T-cell (primary cell): ENCODE results near the gene UBQLN4. TPM values are rescaled to one million over a fixed set of nuclear protein-coding genes. Genes with fewer than 3 reads are reported as not detected.
A peak's percentile ranks its signal among the peaks of the same experiment; 100 is the strongest.

Experiments
- ATAC-seq, 4 experiments: fragments of 200-7000 bp in 3 of 4; fragments of 150-1000 bp in 1 of 4; cut with Tn5 transposase; replicated peaks in 1 of 4; 1 replicate in 3 of 4; 2 replicates in 1 of 4; pipeline ENCODE4 v1.10.0; 2021; ENCODE audit warnings: moderate library complexity in 3 of 4, mild to moderate bottlenecking in 2 of 4, moderate number of reproducible peaks in 1 of 4
- CTCF ChIA-PET, 2 donors: fragments of 300-600 bp; sonication (Branson Sonifier 250); formaldehyde crosslinking; loops; one replicate each; lab custom pipeline; 2022; ENCODE audit warnings: antibody characterized with exemption in 2 of 2; lab: Charles Lee
- POLR2A ChIA-PET, 2 donors: fragments of 300-600 bp; sonication (Branson Sonifier 250); formaldehyde crosslinking; loops; one replicate each; lab custom pipeline; 2022; ENCODE audit warnings: antibody characterized with exemption in 2 of 2; lab: Charles Lee
- DNase-seq, 35 experiments: peaks; one replicate each; pipeline versions ENCODE4 v3.0.0 to v3.0.0-alpha.2; 2013 to 2023
- H3K27ac ChIP-seq: one replicate; pipeline ENCODE4 v1.5.1; 2013; ENCODE audit warnings: low read length
- H3K27me3 ChIP-seq, 2 experiments: replicated peaks in 1 of 2; 1 replicate in 1 of 2; 2 replicates in 1 of 2; pipeline versions ENCODE4 v1.6.1 to v1.7.0; 2013; ENCODE audit warnings: low read length in 1 of 2, mixed read lengths in 1 of 2; ENCODE audit not compliant: control insufficient read depth in 2 of 2, insufficient read depth in 2 of 2; ENCODE audit errors: extremely low read depth in 1 of 2
- H3K36me3 ChIP-seq, 2 donors: 1 replicate in 1 of 2; 2 replicates in 1 of 2; pipeline versions ENCODE4 v1.6.1 to v1.7.0; 2013; ENCODE audit warnings: low read length in 1 of 2; ENCODE audit not compliant: control insufficient read depth in 2 of 2, insufficient read depth in 1 of 2; ENCODE audit errors: extremely low read depth in 1 of 2
- H3K4me1 ChIP-seq, 2 experiments: 1 replicate in 1 of 2; 2 replicates in 1 of 2; pipeline versions ENCODE4 v1.6.1 to v1.7.0; 2013; ENCODE audit warnings: low read length in 2 of 2, mixed read lengths in 1 of 2; ENCODE audit not compliant: insufficient read depth in 2 of 2, control insufficient read depth in 1 of 2; ENCODE audit errors: extremely low read depth in 1 of 2
- H3K4me3 ChIP-seq, 2 donors: 1 replicate in 1 of 2; 2 replicates in 1 of 2; pipeline versions ENCODE4 v1.5.1 to v1.7.0; 2013; ENCODE audit warnings: mild to moderate bottlenecking in 2 of 2, low read length in 1 of 2, moderate library complexity in 1 of 2; ENCODE audit not compliant: control insufficient read depth in 1 of 2; ENCODE audit errors: extremely low read depth in 1 of 2
- H3K9me3 ChIP-seq: 2 replicates; pipeline ENCODE4 v1.7.0; 2013
- H3K27ac Mint-ChIP-seq, 2 donors: one replicate each; pipeline ENCODE4 v1.8.0; 2020 to 2021; ENCODE audit warnings: mild to moderate bottlenecking in 2 of 2, mixed read lengths in 2 of 2
- H3K27me3 Mint-ChIP-seq, 2 donors: one replicate each; pipeline ENCODE4 v1.8.0; 2021 to 2022; ENCODE audit warnings: mixed read lengths in 2 of 2
- H3K36me3 Mint-ChIP-seq: one replicate; pipeline ENCODE4 v1.8.0; 2021; ENCODE audit warnings: mixed read lengths
- H3K4me1 Mint-ChIP-seq, 3 donors: one replicate each; pipeline ENCODE4 v1.8.0; 2020 to 2022; ENCODE audit warnings: mixed read lengths in 3 of 3, mild to moderate bottlenecking in 1 of 3
- H3K4me3 Mint-ChIP-seq, 3 donors: one replicate each; pipeline ENCODE4 v1.8.0; 2020 to 2022; ENCODE audit warnings: mild to moderate bottlenecking in 3 of 3, mixed read lengths in 3 of 3, moderate library complexity in 3 of 3
- H3K9me3 Mint-ChIP-seq, 3 donors: one replicate each; pipeline ENCODE4 v1.8.0; 2020 to 2022; ENCODE audit warnings: mixed read lengths in 3 of 3
- WGBS: methylation state at CpG from one replicate; pipeline ENCODE4 v1.1.5; 2013; ENCODE audit warnings: missing lambda C conversion rate; ENCODE audit not compliant: insufficient coverage; 5-methylcytosine and 5-hydroxymethylcytosine counted together
- total RNA-seq, 35 experiments: library from RNA in 6 of 35; stranded (reverse) in 6 of 35; fragments of 120-200 nt in 1 of 35; gene quantifications; one replicate each; pipeline versions ENCODE4 v1.2.1 to v1.2.4 and lab custom pipeline; 2013 to 2026

UBQLN4 gene
- total RNA-seq, 5 donors from 2014 or later (not counting 1 experiment from before 2014, with no cell fraction given): 21.9 to 39.6 (median 37.9) TPM

DNA sequence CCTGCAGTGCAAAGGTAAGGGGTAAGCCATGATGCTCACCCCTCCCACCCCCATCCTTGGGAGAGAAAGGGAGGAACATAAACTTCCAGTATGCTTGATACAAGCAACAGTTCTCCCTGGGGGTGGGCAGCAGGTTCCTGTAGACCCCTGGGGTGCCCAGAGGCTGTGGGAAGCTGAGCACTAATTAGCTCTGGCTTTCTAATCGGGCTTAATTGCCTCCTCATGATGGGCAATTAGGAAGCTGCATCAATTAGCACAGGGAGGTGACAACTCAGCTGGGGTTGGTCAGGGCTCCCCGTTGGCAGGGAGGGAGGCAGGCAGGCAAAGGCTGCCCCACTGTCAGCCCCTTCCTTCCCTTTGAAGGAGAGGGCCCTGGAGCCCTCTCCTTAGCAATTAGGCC lies 45.2 kb upstream of the UBQLN4 start:
- H3K27ac Mint-ChIP-seq: peak overlapping the region; percentile 29 to 68
- no peak for ATAC-seq
- ChIA-PET POLR2A (interaction anchor here (0.6 to 1.5 kb wide), 4 partner anchors 28 to 167 kb away, joined by 3 to 5 read pairs (median 3); no protein-coding TSS in a partner anchor), CTCF (interaction anchor here (0.8 to 1.7 kb wide), 5 partner anchors 19 to 32 kb away, joined by 3 to 7 read pairs (median 5); no protein-coding TSS in a partner anchor)
- H3K4me3 Mint-ChIP-seq: no peak overlapping the region
- Histone ChIP-seq H3K4me1 (peaks cover 14 to 38% of the 10 kb centered on the region in 2 experiments), H3K27me3 (no peaks in the 10 kb centered on the region), H3K4me3 (no peak overlapping the region), H3K9me3 (no peaks in the 10 kb centered on the region), H3K27ac (peak overlapping the region; percentile 21), H3K36me3 (no peaks in the 10 kb centered on the region)
- H3K4me1 Mint-ChIP-seq: peaks cover 47 to 60% (median 51%) of the 10 kb centered on the region in 3 donors
- WGBS: 86% methylated on average over 1 of the region's 2 CpGs
- DNase-seq: no peak
- peaks cover 0 to 2% of the 10 kb centered on the region in 2 donors for H3K27me3 Mint-ChIP-seq
- H3K9me3 Mint-ChIP-seq: no peaks in the 10 kb centered on the region
- H3K36me3 Mint-ChIP-seq: no peaks in the 10 kb centered on the region

DNA sequence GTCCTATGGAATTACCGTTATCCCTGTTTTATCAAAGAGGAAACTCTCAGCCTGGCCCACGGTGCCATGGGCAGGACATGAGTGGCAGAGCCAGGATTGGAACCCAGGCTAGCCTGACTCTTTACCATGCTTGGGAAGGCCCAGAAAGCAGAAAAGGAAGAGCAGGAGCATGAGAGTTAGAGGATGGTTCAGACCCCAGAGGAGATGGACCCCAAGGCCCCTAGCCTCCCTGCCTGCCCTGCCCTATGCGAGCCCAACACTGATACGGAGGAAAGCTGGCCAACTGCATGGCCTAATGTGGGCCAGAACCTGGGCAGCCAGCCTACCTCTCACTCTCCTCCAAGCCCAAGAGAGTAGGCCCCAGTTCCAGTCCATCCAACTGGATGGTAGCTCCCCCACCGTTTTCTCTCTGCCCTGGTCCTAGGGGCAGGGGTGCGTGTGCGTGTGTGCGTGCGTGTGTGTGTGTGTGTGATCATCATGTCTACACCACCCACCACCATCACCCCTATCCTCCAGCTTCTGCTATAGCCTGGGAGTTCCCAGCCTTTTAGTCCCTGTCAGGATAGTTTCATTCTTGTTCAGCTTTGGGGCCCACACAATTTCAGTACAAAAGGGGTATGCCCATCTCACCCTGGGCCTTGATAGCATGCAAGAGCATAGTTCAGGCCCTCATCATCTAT lies 44.0 kb upstream of the UBQLN4 start:
- Histone ChIP-seq H3K4me1 (peaks cover 12 to 28% of the 10 kb centered on the region in 2 experiments), H3K4me3 (no peak overlapping the region), H3K9me3 (no peaks in the 10 kb centered on the region), H3K27ac (peak overlapping the region; percentile 95), H3K27me3 (no peaks in the 10 kb centered on the region), H3K36me3 (no peaks in the 10 kb centered on the region)
- ChIA-PET CTCF (interaction anchor here (0.6 to 6.6 kb wide), 11 partner anchors 7 to 120 kb away, joined by 3 to 115 read pairs (median 5); partner anchors contain the start of genes LMNA (in 1 of the 2) and PMF1 (in 1 of the 2)), POLR2A (interaction anchor here (0.9 to 3.0 kb wide), 8 partner anchors 9 to 96 kb away, joined by 4 to 25 read pairs (median 7); partner anchors contain the start of genes LMNA (in 1 of the 2) and SLC25A44 (in 1 of the 2))
- DNase-seq (peak in 1 of 35 experiments; percentile 52), ATAC-seq (peak in 1 of 4 experiments; percentile 0)
- WGBS: 83% methylated on average over 4 of the region's 9 CpGs
- Mint-ChIP-seq H3K27ac (peak overlapping the region; percentile 81 to 93), H3K27me3 (peaks cover 0 to 4% of the 10 kb centered on the region in 2 donors), H3K4me3 (peak overlapping the region in 1 of 3 donors; percentile 48), H3K4me1 (peaks cover 37 to 52% (median 41%) of the 10 kb centered on the region in 3 donors), H3K36me3 (no peaks in the 10 kb centered on the region), H3K9me3 (no peaks in the 10 kb centered on the region)

DNA sequence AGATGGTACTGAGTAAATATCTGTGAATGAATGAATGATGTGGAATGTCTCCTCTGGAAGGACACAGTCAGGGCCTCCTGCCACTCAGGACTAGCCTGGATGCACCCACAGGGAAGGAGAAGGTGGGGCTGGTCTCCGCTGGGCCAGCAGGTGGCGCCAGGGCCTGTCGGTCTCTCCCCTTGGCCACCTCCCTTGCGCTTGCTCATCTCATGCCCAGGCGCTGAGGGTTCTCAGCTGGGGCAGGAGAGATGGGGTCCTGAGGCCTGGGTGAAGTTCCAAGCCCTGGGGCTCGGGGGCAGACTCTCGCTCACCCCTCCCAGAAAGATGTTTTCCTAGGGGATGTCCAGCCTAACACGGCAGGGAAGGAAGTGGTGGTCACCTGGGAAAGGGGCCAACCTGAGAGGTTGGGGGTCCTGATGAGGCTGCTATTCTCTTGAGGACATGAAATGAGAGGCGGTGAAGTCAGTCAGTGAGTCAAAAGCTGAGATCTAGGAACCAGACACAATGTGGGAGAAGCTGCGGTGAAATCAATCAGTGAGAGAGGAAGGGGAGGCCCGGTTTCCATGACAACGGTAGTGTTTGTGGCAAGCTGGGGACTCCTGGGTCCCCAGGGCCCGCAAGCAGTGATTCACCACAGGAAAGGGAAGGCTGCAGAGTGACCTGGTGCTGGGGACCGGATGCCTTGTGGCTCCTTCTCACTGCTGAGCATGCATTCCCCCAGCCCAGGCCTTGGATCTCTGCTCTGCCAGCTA lies 43.2 kb upstream of the UBQLN4 start:
- Histone ChIP-seq H3K9me3 (no peaks in the 10 kb centered on the region), H3K36me3 (no peaks in the 10 kb centered on the region), H3K4me3 (peak overlapping the region; percentile 17 to 35), H3K27me3 (peaks cover 0 to 2% of the 10 kb centered on the region in 2 experiments), H3K4me1 (peaks cover 12 to 28% of the 10 kb centered on the region in 2 experiments), H3K27ac (peak overlapping the region; percentile 95)
- ATAC-seq: peak; percentile 81 to 85 (median 82)
- no peaks in the 10 kb centered on the region for H3K9me3 Mint-ChIP-seq
- H3K36me3 Mint-ChIP-seq: no peaks in the 10 kb centered on the region
- H3K27ac Mint-ChIP-seq: peak overlapping the region; percentile 81 to 93
- ChIA-PET CTCF (interaction anchor here (0.8 to 6.6 kb wide), 13 partner anchors 8 to 128 kb away, joined by 3 to 115 read pairs (median 5); partner anchors contain the start of genes LMNA (in 1 of the 2) and PMF1 (in 1 of the 2)), POLR2A (interaction anchor here (0.6 to 3.0 kb wide), 9 partner anchors 10 to 136 kb away, joined by 4 to 25 read pairs (median 6); partner anchors contain the start of genes LMNA (in 1 of the 2) and SLC25A44 (in 1 of the 2))
- 2% methylated on average over 11 of the region's 14 CpGs for WGBS
- H3K27me3 Mint-ChIP-seq: peaks cover 0 to 4% of the 10 kb centered on the region in 2 donors
- H3K4me1 Mint-ChIP-seq: peaks cover 37 to 52% (median 41%) of the 10 kb centered on the region in 3 donors
- peak; percentile 67 to 96 (median 83) for DNase-seq
- H3K4me3 Mint-ChIP-seq: peak overlapping the region; percentile 48 to 64 (median 53)

DNA sequence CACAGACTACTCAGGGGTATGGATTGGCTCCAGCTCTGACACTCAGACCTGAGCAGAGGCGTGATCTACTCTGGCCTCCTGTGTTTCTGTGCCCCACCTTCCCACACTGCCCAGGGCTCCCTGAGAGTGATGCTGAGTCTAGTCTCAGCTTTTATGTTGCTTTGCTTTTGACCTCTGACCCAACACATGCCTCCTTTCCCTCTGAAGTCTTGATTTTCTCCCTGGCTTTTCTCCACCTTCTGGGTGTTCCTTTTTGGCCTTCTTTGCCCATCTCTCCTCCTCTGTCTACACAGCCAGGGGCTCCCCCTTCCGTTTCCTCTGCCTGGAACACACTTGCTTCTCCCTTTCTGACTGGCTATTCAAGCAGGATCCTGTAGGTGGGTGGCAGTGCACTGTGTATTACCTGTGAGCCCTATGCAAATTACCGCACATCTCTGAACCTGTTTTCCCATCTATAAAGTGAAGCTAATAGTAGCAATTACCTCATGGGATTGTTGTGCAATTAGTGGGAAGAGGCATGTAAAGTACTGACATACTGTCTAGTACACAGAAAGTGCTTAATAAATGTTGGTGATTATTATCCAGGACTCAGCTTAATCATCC lies 42.4 kb upstream of the UBQLN4 start:
- no peaks in the 10 kb centered on the region for H3K36me3 Mint-ChIP-seq
- peaks cover 0 to 4% of the 10 kb centered on the region in 2 donors for H3K27me3 Mint-ChIP-seq
- ATAC-seq (no peak), DNase-seq (no peak)
- H3K9me3 Mint-ChIP-seq: no peaks in the 10 kb centered on the region
- Histone ChIP-seq H3K36me3 (no peaks in the 10 kb centered on the region), H3K4me1 (peaks cover 12 to 28% of the 10 kb centered on the region in 2 experiments), H3K27ac (peak overlapping the region; percentile 95), H3K27me3 (peaks cover 0 to 3% of the 10 kb centered on the region in 2 experiments), H3K4me3 (no peak overlapping the region), H3K9me3 (no peaks in the 10 kb centered on the region)
- peak overlapping the region in 1 of 3 donors; percentile 48 for H3K4me3 Mint-ChIP-seq
- WGBS: 78% methylated on average over 1 of the region's 3 CpGs
- CTCF ChIA-PET: interaction anchor here (0.9 to 6.6 kb wide), 9 partner anchors 11 to 128 kb away, joined by 3 to 115 read pairs (median 8); partner anchors contain the start of gene LMNA (in 1 of the 2)
- POLR2A ChIA-PET: interaction anchor here (0.7 to 3.0 kb wide), 7 partner anchors 11 to 137 kb away, joined by 4 to 25 read pairs (median 8); partner anchors contain the start of gene SLC25A44 (in 1 of the 2)
- peak overlapping the region; percentile 81 to 93 for H3K27ac Mint-ChIP-seq
- peaks cover 39 to 49% (median 41%) of the 10 kb centered on the region in 3 donors for H3K4me1 Mint-ChIP-seq

DNA sequence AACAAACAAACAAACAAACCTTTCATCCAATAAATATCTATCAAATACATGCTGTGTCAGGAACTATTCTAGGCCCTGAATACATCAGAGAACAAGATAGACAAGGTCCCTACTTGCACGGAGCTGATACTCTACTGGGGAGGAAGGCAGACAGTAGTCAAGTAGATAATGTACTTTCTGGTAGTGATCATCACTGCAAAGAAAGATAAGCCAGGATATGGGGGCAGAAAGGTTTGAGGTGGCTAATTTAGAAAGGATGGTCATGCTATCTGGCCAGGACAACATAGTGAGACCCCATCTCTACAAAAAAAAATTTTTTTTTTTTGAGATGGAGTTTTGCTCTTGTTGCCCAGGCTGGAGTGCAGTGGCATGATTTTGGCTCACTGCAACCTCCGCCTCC lies 38.0 kb upstream of the UBQLN4 start:
- no peaks in the 10 kb centered on the region for H3K36me3 ChIP-seq
- ChIA-PET POLR2A (no interaction called here), CTCF (interaction anchor here (1.8 to 6.6 kb wide), 3 partner anchors 38 to 39 kb away, joined by 11 to 115 read pairs (median 20); no protein-coding TSS in a partner anchor)
- peaks cover 10 to 21% of the 10 kb centered on the region in 2 experiments for H3K4me1 ChIP-seq
- Mint-ChIP-seq H3K9me3 (no peaks in the 10 kb centered on the region), H3K4me1 (peaks cover 17 to 26% (median 22%) of the 10 kb centered on the region in 3 donors), H3K27ac (no peak overlapping the region), H3K36me3 (no peaks in the 10 kb centered on the region), H3K4me3 (no peak overlapping the region), H3K27me3 (peaks cover 17% of the 10 kb centered on the region in 2 donors)
- DNase-seq (no peak), ATAC-seq (no peak)
- H3K27ac ChIP-seq: no peak overlapping the region
- H3K9me3 ChIP-seq: no peaks in the 10 kb centered on the region
- no peak overlapping the region for H3K4me3 ChIP-seq
- H3K27me3 ChIP-seq: peaks cover 0 to 34% of the 10 kb centered on the region in 2 experiments
- no CpG with 5 or more reads among the region's 2 CpGs for WGBS
